Body of pancreas (tissue), 4 donors: ENCODE data around the gene STIM2.

Experiments
- CTCF ChIP-seq, 7 experiments: fragments of 450-650 bp in 4 of 7; fragments of 200-600 bp in 3 of 7; sonication (generic) in 3 of 7; IDR thresholded peaks; one replicate each; pipeline ENCODE4 v1.5.1; 2016 to 2019; ENCODE audit warnings: antibody characterized with exemption in 7 of 7
- POLR2A ChIP-seq, 3 donors: fragments of 450-650 bp; IDR thresholded peaks; one replicate each; pipeline ENCODE4 v1.6.1; 2016; ENCODE audit warnings: antibody characterized with exemption in 3 of 3, mild to moderate bottlenecking in 2 of 3

GRCh38 chr4:26905172-26905571, 44.5 kb downstream of the STIM2 start:
- TF ChIP-seq CTCF (IDR thresholded peaks at IDR 0.05) (no peak), POLR2A (IDR thresholded peaks at IDR 0.05) (no peak)
